ENCODE data around the gene OR10R2. TPM values are rescaled to one million over a fixed set of nuclear protein-coding genes. Genes with fewer than 3 reads are reported as not detected.

OR10R2 gene
- polyA plus RNA-seq, 1 donor from 2014 or later, result not detected

GRCh38 chr1:158520021-158520420 is 48.0 kb downstream of the OR10R2 start:
- H3K27ac ChIP-seq (ENCODE audit: low read length), result no peak overlapping the region
- H3F3A ChIP-seq (ENCODE audit: insufficient read depth, low read length, poor library complexity, severe bottlenecking), result no peaks in the 10 kb centered on the region
- no peaks in the 10 kb centered on the region for H4K20me1 ChIP-seq (ENCODE audit: insufficient read depth)
- H3K9me3 ChIP-seq (ENCODE audit: low read length), result no peaks in the 10 kb centered on the region
- no peak overlapping the region for H3K4me2 ChIP-seq (ENCODE audit: low read length)
- no peaks in the 10 kb centered on the region for H3K36me3 ChIP-seq (ENCODE audit: insufficient read depth, low read length)
- H3K4me3 ChIP-seq (ENCODE audit: low read length), result no peak overlapping the region
- H3K9ac ChIP-seq (ENCODE audit: low read length), result no peak overlapping the region
- no peak for TF ChIP-seq EZH2 (IDR thresholded peaks at IDR 0.05; ENCODE audit: borderline replicate concordance, insufficient read depth, low read length, poor library complexity, severe bottlenecking)
- no peak for TF ChIP-seq SMC3 (conservative IDR thresholded peaks at IDR 0.05; ENCODE audit: poor library complexity)
- no peak for TF ChIP-seq POLR2AphosphoS5 (IDR thresholded peaks at IDR 0.05)
- TF ChIP-seq RAD21 (conservative IDR thresholded peaks at IDR 0.05), result no peak
- TF ChIP-seq MXI1 (conservative IDR thresholded peaks at IDR 0.05; ENCODE audit: poor library complexity, severe bottlenecking), result no peak
- no peak for TF ChIP-seq TAF1 (IDR thresholded peaks at IDR 0.05; ENCODE audit: low read depth)
- TF ChIP-seq, protein P1, sequence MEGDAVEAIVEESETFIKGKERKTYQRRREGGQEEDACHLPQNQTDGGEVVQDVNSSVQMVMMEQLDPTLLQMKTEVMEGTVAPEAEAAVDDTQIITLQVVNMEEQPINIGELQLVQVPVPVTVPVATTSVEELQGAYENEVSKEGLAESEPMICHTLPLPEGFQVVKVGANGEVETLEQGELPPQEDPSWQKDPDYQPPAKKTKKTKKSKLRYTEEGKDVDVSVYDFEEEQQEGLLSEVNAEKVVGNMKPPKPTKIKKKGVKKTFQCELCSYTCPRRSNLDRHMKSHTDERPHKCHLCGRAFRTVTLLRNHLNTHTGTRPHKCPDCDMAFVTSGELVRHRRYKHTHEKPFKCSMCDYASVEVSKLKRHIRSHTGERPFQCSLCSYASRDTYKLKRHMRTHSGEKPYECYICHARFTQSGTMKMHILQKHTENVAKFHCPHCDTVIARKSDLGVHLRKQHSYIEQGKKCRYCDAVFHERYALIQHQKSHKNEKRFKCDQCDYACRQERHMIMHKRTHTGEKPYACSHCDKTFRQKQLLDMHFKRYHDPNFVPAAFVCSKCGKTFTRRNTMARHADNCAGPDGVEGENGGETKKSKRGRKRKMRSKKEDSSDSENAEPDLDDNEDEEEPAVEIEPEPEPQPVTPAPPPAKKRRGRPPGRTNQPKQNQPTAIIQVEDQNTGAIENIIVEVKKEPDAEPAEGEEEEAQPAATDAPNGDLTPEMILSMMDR (IDR thresholded peaks at IDR 0.05; ENCODE audit: poor library complexity, severe bottlenecking), result no peak
- TF ChIP-seq EP300 (conservative IDR thresholded peaks at IDR 0.05; ENCODE audit: poor library complexity, severe bottlenecking), result no peak
- TF ChIP-seq, protein P2, sequence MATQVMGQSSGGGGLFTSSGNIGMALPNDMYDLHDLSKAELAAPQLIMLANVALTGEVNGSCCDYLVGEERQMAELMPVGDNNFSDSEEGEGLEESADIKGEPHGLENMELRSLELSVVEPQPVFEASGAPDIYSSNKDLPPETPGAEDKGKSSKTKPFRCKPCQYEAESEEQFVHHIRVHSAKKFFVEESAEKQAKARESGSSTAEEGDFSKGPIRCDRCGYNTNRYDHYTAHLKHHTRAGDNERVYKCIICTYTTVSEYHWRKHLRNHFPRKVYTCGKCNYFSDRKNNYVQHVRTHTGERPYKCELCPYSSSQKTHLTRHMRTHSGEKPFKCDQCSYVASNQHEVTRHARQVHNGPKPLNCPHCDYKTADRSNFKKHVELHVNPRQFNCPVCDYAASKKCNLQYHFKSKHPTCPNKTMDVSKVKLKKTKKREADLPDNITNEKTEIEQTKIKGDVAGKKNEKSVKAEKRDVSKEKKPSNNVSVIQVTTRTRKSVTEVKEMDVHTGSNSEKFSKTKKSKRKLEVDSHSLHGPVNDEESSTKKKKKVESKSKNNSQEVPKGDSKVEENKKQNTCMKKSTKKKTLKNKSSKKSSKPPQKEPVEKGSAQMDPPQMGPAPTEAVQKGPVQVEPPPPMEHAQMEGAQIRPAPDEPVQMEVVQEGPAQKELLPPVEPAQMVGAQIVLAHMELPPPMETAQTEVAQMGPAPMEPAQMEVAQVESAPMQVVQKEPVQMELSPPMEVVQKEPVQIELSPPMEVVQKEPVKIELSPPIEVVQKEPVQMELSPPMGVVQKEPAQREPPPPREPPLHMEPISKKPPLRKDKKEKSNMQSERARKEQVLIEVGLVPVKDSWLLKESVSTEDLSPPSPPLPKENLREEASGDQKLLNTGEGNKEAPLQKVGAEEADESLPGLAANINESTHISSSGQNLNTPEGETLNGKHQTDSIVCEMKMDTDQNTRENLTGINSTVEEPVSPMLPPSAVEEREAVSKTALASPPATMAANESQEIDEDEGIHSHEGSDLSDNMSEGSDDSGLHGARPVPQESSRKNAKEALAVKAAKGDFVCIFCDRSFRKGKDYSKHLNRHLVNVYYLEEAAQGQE (IDR thresholded peaks at IDR 0.05; ENCODE audit: borderline replicate concordance), result no peak
- H3K9me2 ChIP-seq (ENCODE audit: insufficient read depth, low read length), result no peaks in the 10 kb centered on the region
- H3K79me2 ChIP-seq (replicated peaks; ENCODE audit: insufficient read depth, low read length), result no peaks in the 10 kb centered on the region
- H3K27me3 ChIP-seq (ENCODE audit: insufficient read depth, low read depth, low read length), result no peaks in the 10 kb centered on the region
- H2AFZ ChIP-seq (ENCODE audit: low read depth, low read length), result no peak overlapping the region

DNA sequence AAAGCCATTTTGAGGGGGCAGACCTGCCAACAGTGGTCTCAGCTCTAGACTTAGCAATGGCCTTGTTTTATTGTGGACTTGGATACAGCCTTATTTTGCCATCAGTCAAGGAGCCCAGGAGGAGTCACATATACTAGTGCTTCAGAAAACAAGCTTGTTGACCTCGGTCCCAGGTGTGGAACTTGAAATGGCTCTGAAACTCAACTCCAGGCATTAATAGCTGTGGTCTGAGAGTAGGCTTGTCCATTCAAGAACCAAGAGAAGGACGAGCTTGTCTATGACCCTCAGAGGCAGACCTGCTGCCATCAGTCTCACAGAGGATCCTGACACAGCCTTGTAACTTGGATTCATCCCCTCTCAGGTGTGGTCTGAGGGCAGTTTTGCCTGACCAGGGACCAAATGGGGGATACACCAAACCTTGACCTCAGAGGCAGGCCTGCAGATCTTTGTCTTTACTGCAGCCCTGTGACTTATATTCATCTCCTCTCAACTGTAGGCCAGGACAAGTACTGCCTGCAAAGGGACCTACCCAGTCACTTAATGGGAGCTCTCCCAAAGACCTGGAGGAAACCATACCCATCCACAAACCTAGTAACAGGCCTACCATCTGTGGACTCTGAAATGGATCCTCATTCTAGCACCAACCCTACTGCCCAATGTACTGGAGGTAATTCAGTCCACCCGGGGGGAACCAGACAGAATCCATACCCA is 49.1 kb downstream of the OR10R2 start:
- H3K4me3 ChIP-seq (ENCODE audit: low read length), result no peak overlapping the region
- H3K79me2 ChIP-seq (replicated peaks; ENCODE audit: insufficient read depth, low read length), result no peaks in the 10 kb centered on the region
- no peaks in the 10 kb centered on the region for H3K36me3 ChIP-seq (ENCODE audit: insufficient read depth, low read length)
- H3K9me3 ChIP-seq (ENCODE audit: low read length), result no peaks in the 10 kb centered on the region
- H2AFZ ChIP-seq (ENCODE audit: low read depth, low read length), result no peak overlapping the region
- no peaks in the 10 kb centered on the region for H3K9me2 ChIP-seq (ENCODE audit: insufficient read depth, low read length)
- TF ChIP-seq, protein P2 (IDR thresholded peaks at IDR 0.05; ENCODE audit: borderline replicate concordance), result no peak
- TF ChIP-seq POLR2AphosphoS5 (IDR thresholded peaks at IDR 0.05), result no peak
- TF ChIP-seq RAD21 (conservative IDR thresholded peaks at IDR 0.05), result no peak
- TF ChIP-seq, protein P1 (IDR thresholded peaks at IDR 0.05; ENCODE audit: poor library complexity, severe bottlenecking), result no peak
- TF ChIP-seq MXI1 (conservative IDR thresholded peaks at IDR 0.05; ENCODE audit: poor library complexity, severe bottlenecking), result no peak
- no peak for TF ChIP-seq EZH2 (IDR thresholded peaks at IDR 0.05; ENCODE audit: borderline replicate concordance, insufficient read depth, low read length, poor library complexity, severe bottlenecking)
- TF ChIP-seq EP300 (conservative IDR thresholded peaks at IDR 0.05; ENCODE audit: poor library complexity, severe bottlenecking), result no peak
- no peak for TF ChIP-seq SMC3 (conservative IDR thresholded peaks at IDR 0.05; ENCODE audit: poor library complexity)
- H4K20me1 ChIP-seq (ENCODE audit: insufficient read depth), result no peaks in the 10 kb centered on the region
- H3K9ac ChIP-seq (ENCODE audit: low read length), result no peak overlapping the region
- H3K27me3 ChIP-seq (ENCODE audit: insufficient read depth, low read depth, low read length), result no peaks in the 10 kb centered on the region
- no peak overlapping the region for H3K4me2 ChIP-seq (ENCODE audit: low read length)
- H3K27ac ChIP-seq (ENCODE audit: low read length), result no peak overlapping the region
- no peaks in the 10 kb centered on the region for H3F3A ChIP-seq (ENCODE audit: insufficient read depth, low read length, poor library complexity, severe bottlenecking)

All from neural cell (in vitro differentiated cells).